H9 (cell line): ENCODE results near the gene WIPF2. TPM values are rescaled to one million over a fixed set of nuclear protein-coding genes. Genes with fewer than 3 reads are reported as not detected.

Experiments used
- DNase-seq: peaks from one replicate; pipeline ENCODE4 v3.0.0-alpha.2; 2017
- H2AFZ ChIP-seq: one replicate; pipeline ENCODE4 v1.6.1; 2013; ENCODE audit warnings: mild to moderate bottlenecking, low read length, control low read depth, moderate library complexity
- H2AK5ac ChIP-seq: 2 replicates; pipeline ENCODE4 v1.6.1; 2013; ENCODE audit warnings: low read length, control low read depth, mixed read lengths; ENCODE audit not compliant: insufficient read length
- H2BK120ac ChIP-seq: one replicate; pipeline ENCODE4 v1.6.1; 2013; ENCODE audit warnings: low read depth, mild to moderate bottlenecking, low read length, control low read depth, inconsistent platforms; ENCODE audit not compliant: poor library complexity, severe bottlenecking
- H2BK12ac ChIP-seq: 2 replicates; pipeline ENCODE4 v1.6.1; 2013; ENCODE audit warnings: low read length, control low read depth, mixed read lengths, low read depth; ENCODE audit not compliant: insufficient read length
- H2BK15ac ChIP-seq: 2 replicates; pipeline ENCODE4 v1.6.1; 2013; ENCODE audit warnings: low read depth, low read length, control low read depth
- H2BK20ac ChIP-seq: one replicate; pipeline ENCODE4 v1.6.1; 2013; ENCODE audit warnings: low read depth, mild to moderate bottlenecking, low read length, control low read depth, inconsistent platforms; ENCODE audit not compliant: poor library complexity, severe bottlenecking
- H2BK5ac ChIP-seq: 2 replicates; pipeline ENCODE4 v1.6.1; 2013; ENCODE audit warnings: low read length, control low read depth, mixed read lengths; ENCODE audit not compliant: insufficient read length
- H3K14ac ChIP-seq: 2 replicates; pipeline ENCODE4 v1.6.1; 2013; ENCODE audit warnings: low read length, control low read depth; ENCODE audit not compliant: insufficient read depth
- H3K18ac ChIP-seq: 2 replicates; pipeline ENCODE4 v1.6.1; 2013; ENCODE audit warnings: low read depth, mild to moderate bottlenecking, mixed read lengths, low read length, control low read depth; ENCODE audit not compliant: insufficient read length
- H3K23ac ChIP-seq: 2 replicates; pipeline ENCODE4 v1.6.1; 2013; ENCODE audit warnings: low read length, control low read depth, mixed read lengths, low read depth; ENCODE audit not compliant: insufficient read length
- H3K23me2 ChIP-seq: 2 replicates; pipeline ENCODE4 v1.6.1; 2013; ENCODE audit warnings: low read depth, mild to moderate bottlenecking, mixed read lengths, low read length, control low read depth; ENCODE audit not compliant: insufficient read length, poor library complexity, severe bottlenecking
- H3K27ac ChIP-seq: 2 replicates; pipeline ENCODE4 v1.5.1; 2013; ENCODE audit warnings: low read length, control low read depth, mixed read lengths, low read depth; ENCODE audit not compliant: insufficient read length
- H3K27me3 ChIP-seq: 2 replicates; pipeline ENCODE4 v1.6.1; 2013; ENCODE audit warnings: low read length, control low read depth, inconsistent platforms; ENCODE audit not compliant: insufficient read depth
- H3K4ac ChIP-seq: 2 replicates; pipeline ENCODE4 v1.6.1; 2013; ENCODE audit warnings: low read depth, mild to moderate bottlenecking, control low read depth, inconsistent platforms, low read length, moderate library complexity
- H3K4me1 ChIP-seq: 2 replicates; pipeline ENCODE4 v1.6.1; 2013; ENCODE audit warnings: low read length, control low read depth, inconsistent platforms; ENCODE audit not compliant: insufficient read depth
- H3K4me2 ChIP-seq: 2 replicates; pipeline ENCODE4 v1.6.1; 2013; ENCODE audit warnings: low read length, control low read depth, mixed read lengths; ENCODE audit not compliant: insufficient read length, insufficient read depth
- H3K56ac ChIP-seq: 2 replicates; pipeline ENCODE4 v1.6.1; 2013; ENCODE audit warnings: low read depth, mild to moderate bottlenecking, mixed read lengths, low read length, control low read depth; ENCODE audit not compliant: insufficient read length
- H3K79me1 ChIP-seq: 2 replicates; pipeline ENCODE4 v1.6.1; 2013; ENCODE audit warnings: low read depth, mild to moderate bottlenecking, moderate library complexity, low read length, control low read depth, inconsistent platforms; ENCODE audit not compliant: insufficient read depth, poor library complexity, severe bottlenecking
- H3K79me2 ChIP-seq: 2 replicates; pipeline ENCODE4 v1.6.1; 2013; ENCODE audit warnings: low read length, control low read depth, inconsistent platforms; ENCODE audit not compliant: insufficient read depth
- H3K9ac ChIP-seq: 2 replicates; pipeline ENCODE4 v1.6.1; 2013; ENCODE audit warnings: low read length, control low read depth, mixed read lengths; ENCODE audit not compliant: insufficient read length; ENCODE audit errors: extremely low read depth
- H3K9me3 ChIP-seq: one replicate; pipeline ENCODE4 v1.6.1; 2013; ENCODE audit warnings: low read depth, low read length, inconsistent platforms; ENCODE audit not compliant: control insufficient read depth
- H3T11ph ChIP-seq: one replicate; pipeline ENCODE4 v1.6.1; 2013; ENCODE audit warnings: mild to moderate bottlenecking, low read length, control low read depth, inconsistent platforms
- H4K20me1 ChIP-seq: one replicate; pipeline ENCODE4 v1.6.1; 2013; ENCODE audit not compliant: control insufficient read depth, insufficient read length, insufficient read depth
- H4K5ac ChIP-seq: 2 replicates; pipeline ENCODE4 v1.6.1; 2013; ENCODE audit warnings: low read depth, mild to moderate bottlenecking, mixed read lengths, low read length, control low read depth; ENCODE audit not compliant: insufficient read length
- H4K8ac ChIP-seq: replicated peaks from 2 replicates; pipeline ENCODE4 v1.6.1; 2013; ENCODE audit warnings: low read length, control low read depth, mixed read lengths, low read depth; ENCODE audit not compliant: insufficient read length
- H4K91ac ChIP-seq: 2 replicates; pipeline ENCODE4 v1.6.1; 2013; ENCODE audit warnings: low read depth, mild to moderate bottlenecking, moderate library complexity, mixed read lengths, low read length, control low read depth; ENCODE audit not compliant: insufficient read length
- H3K27ac Mint-ChIP-seq, 3 experiments: 2 replicates in 2 of 3; 3 replicates in 1 of 3; pipeline ENCODE4 v1.8.0; 2020 to 2021; ENCODE audit warnings: mixed read lengths in 3 of 3, mild to moderate bottlenecking in 1 of 3, moderate library complexity in 1 of 3
- H3K27me3 Mint-ChIP-seq: 2 replicates; pipeline ENCODE4 v1.8.0; 2021; ENCODE audit warnings: low read depth, mild to moderate bottlenecking, moderate library complexity, mixed read lengths
- H3K36me3 Mint-ChIP-seq, 3 experiments: 2 replicates in 2 of 3; 3 replicates in 1 of 3; pipeline ENCODE4 v1.8.0; 2020 to 2021; ENCODE audit warnings: low read depth in 3 of 3, mixed read lengths in 3 of 3; ENCODE audit not compliant: insufficient read depth in 1 of 3
- H3K4me1 Mint-ChIP-seq, 2 experiments: 2 replicates each; pipeline ENCODE4 v1.8.0; 2020; ENCODE audit warnings: mixed read lengths in 2 of 2
- H3K4me3 Mint-ChIP-seq, 2 experiments: 2 replicates in 1 of 2; 3 replicates in 1 of 2; pipeline ENCODE4 v1.8.0; 2020 to 2021; ENCODE audit warnings: mild to moderate bottlenecking in 2 of 2, mixed read lengths in 2 of 2, moderate library complexity in 1 of 2
- H3K9me3 Mint-ChIP-seq, 2 experiments: 2 replicates in 1 of 2; 3 replicates in 1 of 2; pipeline ENCODE4 v1.8.0; 2020; ENCODE audit warnings: mild to moderate bottlenecking in 2 of 2, mixed read lengths in 2 of 2, moderate library complexity in 1 of 2
- CTCF ChIP-seq: fragments of 200-600 bp; sonication (generic); conservative IDR thresholded peaks from 3 replicates; pipeline ENCODE4 v1.8.0; 2021; ENCODE audit warnings: antibody characterized with exemption, mild to moderate bottlenecking
- WGBS: extraction: QIAGEN DNeasy Blood & Tissue Kit; methylation state at CpG from one replicate; pipeline ENCODE4 v1.1.7; 2013; ENCODE audit warnings: missing lambda C conversion rate, low lambda C conversion rate, mixed read lengths; ENCODE audit not compliant: insufficient read length; ENCODE audit errors: extremely low coverage; 5-methylcytosine and 5-hydroxymethylcytosine counted together
- total RNA-seq: library from RNA; stranded (reverse); gene quantifications from 2 replicates; pipeline ENCODE4 v1.2.1, GENCODE V29; 2021

Gene WIPF2
- total RNA-seq, 1 experiment from 2014 or later: 24.2 TPM

GRCh38 chr17:40322358-40323315 lies 103.5 kb downstream of the WIPF2 start:
- Histone ChIP-seq H3K79me2 (peaks cover 3% of the 10 kb centered on the region; the same call in 1 of the 2 replicates), H3K9ac (no peak overlapping the region)
- H3K27ac Mint-ChIP-seq: peak overlapping the region in 1 of 3 experiments; percentile 87; a peak in 2 of 7 replicates

More at GRCh38 chr17:40322358-40323315, 103.5 kb downstream of the WIPF2 start:
- Histone ChIP-seq H3K14ac (peak overlapping the region; percentile 33; the same call in 1 of the 2 replicates), H3K18ac (peak overlapping the region; percentile 23), H3K79me1 (no peaks in the 10 kb centered on the region), H4K8ac (no peak overlapping the region), H3K23me2 (peaks cover 11% of the 10 kb centered on the region), H3K9me3 (no peaks in the 10 kb centered on the region), H3K27me3 (peaks cover 5% of the 10 kb centered on the region; the same call in 1 of the 2 replicates), H2BK5ac (no peak overlapping the region), H3K4ac (0 out of 2 replicates have a peak overlapping the region, but pooled peaks have one; percentile 3), H3K27ac (no peak overlapping the region), H2AFZ (no peak overlapping the region), H2BK20ac (no peak overlapping the region), H2BK120ac (no peak overlapping the region), H4K5ac (no peak overlapping the region), H2BK12ac (no peak overlapping the region), H4K91ac (peak overlapping the region; percentile 15), H3K23ac (no peak overlapping the region), H3T11ph (no peak overlapping the region), H4K20me1 (no peaks in the 10 kb centered on the region), H3K4me1 (peaks cover 5% of the 10 kb centered on the region; the same call in 1 of the 2 replicates), H2AK5ac (no peak overlapping the region), H3K4me2 (no peak overlapping the region), H2BK15ac (no peak overlapping the region), H3K56ac (no peak overlapping the region)
- WGBS: no CpG with 5 or more reads among the region's 19 CpGs
- Mint-ChIP-seq H3K9me3 (no peaks in the 10 kb centered on the region), H3K4me1 (peaks cover 39 to 56% of the 10 kb centered on the region in 2 experiments), H3K4me3 (peak overlapping the region in 1 of 2 experiments; percentile 42; a peak in 1 of 5 replicates), H3K27me3 (peaks cover 37% of the 10 kb centered on the region), H3K36me3 (no peaks in the 10 kb centered on the region)
- DNase-seq: peak; percentile 65
- TF ChIP-seq CTCF: no peak
